HepG2 (cell line): Measurements from ENCODE around the gene WNT9A. TPM values are rescaled to one million over a fixed set of nuclear protein-coding genes. Genes with fewer than 3 reads are reported as not detected.

Experiments used
- DPF2 ChIP-seq: sonication (generic); formaldehyde crosslinking; IDR thresholded peaks from 2 replicates; pipeline ENCODE4 v1.4.0; 2020; ENCODE audit warnings: mild to moderate bottlenecking, low read depth, missing genetic modification reagents, borderline replicate concordance
- HNF1B ChIP-seq: sonication (generic); formaldehyde crosslinking; IDR thresholded peaks from 2 replicates; pipeline ENCODE4 v1.5.1; 2020; ENCODE audit warnings: mild to moderate bottlenecking, moderate library complexity, missing genetic modification reagents
- MYC ChIP-seq: sonication (generic); formaldehyde crosslinking; IDR thresholded peaks from 2 replicates; pipeline ENCODE4 v1.9.0; 2021; ENCODE audit warnings: missing genetic modification reagents, borderline replicate concordance
- SAP130 ChIP-seq: IDR thresholded peaks from 2 replicates; pipeline ENCODE4 v1.6.1; 2016; ENCODE audit warnings: low read depth
- UBTF ChIP-seq: sonication (generic); formaldehyde crosslinking; IDR thresholded peaks from 2 replicates; pipeline ENCODE4 v1.4.0; 2020; ENCODE audit warnings: mild to moderate bottlenecking, missing genetic modification reagents
- ZBTB7B ChIP-seq: sonication (generic); formaldehyde crosslinking; IDR thresholded peaks from 2 replicates; pipeline ENCODE4 v1.4.0; 2020; ENCODE audit warnings: missing genetic modification reagents
- ZFY ChIP-seq: sonication (generic); formaldehyde crosslinking; IDR thresholded peaks from 2 replicates; pipeline ENCODE4 v1.4.0; 2020; ENCODE audit warnings: missing genetic modification reagents
- ZNF44 ChIP-seq: sonication (generic); formaldehyde crosslinking; IDR thresholded peaks from 2 replicates; pipeline ENCODE4 v1.5.1; 2020; ENCODE audit warnings: mild to moderate bottlenecking, missing genetic modification reagents
- ZNF761 ChIP-seq: sonication (generic); formaldehyde crosslinking; conservative IDR thresholded peaks from 2 replicates; pipeline ENCODE4 v1.4.0; 2020; ENCODE audit warnings: mild to moderate bottlenecking, missing genetic modification reagents
- ZNF800 ChIP-seq: sonication (generic); formaldehyde crosslinking; IDR thresholded peaks from 2 replicates; pipeline ENCODE4 v1.4.0; 2020; ENCODE audit warnings: missing genetic modification reagents
- polyA plus RNA-seq, 8 experiments: library from polyadenylated mRNA; depleted of rRNA in 3 of 8; stranded (reverse) in 7 of 8; unstranded in 1 of 8; fragments of >200 nt; fragmentation: Illumina TruSeq in 4 of 8; extraction: Trizol in 4 of 8; gene quantifications; 2 replicates each; pipeline versions ENCODE4 v1.2.1 to v1.2.3, GENCODE V29; 2011 to 2016; ENCODE audit warnings: low read depth in 4 of 8, missing spikeins in 1 of 8, mixed read lengths in 1 of 8; ENCODE audit not compliant: insufficient read depth in 1 of 8
- total RNA-seq, 5 experiments: library from RNA; depleted of rRNA; stranded (reverse); fragments of >200 nt; fragmentation: Illumina TruSeq; extraction: Trizol; gene quantifications; 2 replicates each; pipeline ENCODE4 v1.2.3, GENCODE V29; 2016; ENCODE audit warnings: low read depth in 1 of 5
- TF ChIP-seq, protein P1 (sequence below): sonication (generic); formaldehyde crosslinking; IDR thresholded peaks from 2 replicates; pipeline ENCODE4 v1.5.0; 2020; ENCODE audit warnings: mild to moderate bottlenecking, missing genetic modification reagents
- TF ChIP-seq, protein P2 (sequence below): IDR thresholded peaks from 2 replicates; pipeline ENCODE4 v1.6.1; 2012; ENCODE audit warnings: inconsistent platforms
- TF ChIP-seq, protein P3 (sequence below): sonication (generic); IDR thresholded peaks from 2 replicates; pipeline ENCODE4 v1.6.1; 2016; ENCODE audit warnings: low read depth, borderline replicate concordance
- TF ChIP-seq, protein P4 (sequence below): sonication (generic); formaldehyde crosslinking; conservative IDR thresholded peaks from 2 replicates; pipeline ENCODE4 v1.8.0; 2022; ENCODE audit warnings: mild to moderate bottlenecking, moderate library complexity, missing genetic modification reagents

Gene WNT9A
- total and polyA plus RNA-seq, 2 of the 13 experiments (the other 11 are each of a cell fraction or from before 2014, with no cell fraction given) = 0.04 TPM; not detected in 1

GRCh38 chr1:227895828-227896685 lies 51.7 kb downstream of the WNT9A start (continued):
- TF ChIP-seq, protein P1, sequence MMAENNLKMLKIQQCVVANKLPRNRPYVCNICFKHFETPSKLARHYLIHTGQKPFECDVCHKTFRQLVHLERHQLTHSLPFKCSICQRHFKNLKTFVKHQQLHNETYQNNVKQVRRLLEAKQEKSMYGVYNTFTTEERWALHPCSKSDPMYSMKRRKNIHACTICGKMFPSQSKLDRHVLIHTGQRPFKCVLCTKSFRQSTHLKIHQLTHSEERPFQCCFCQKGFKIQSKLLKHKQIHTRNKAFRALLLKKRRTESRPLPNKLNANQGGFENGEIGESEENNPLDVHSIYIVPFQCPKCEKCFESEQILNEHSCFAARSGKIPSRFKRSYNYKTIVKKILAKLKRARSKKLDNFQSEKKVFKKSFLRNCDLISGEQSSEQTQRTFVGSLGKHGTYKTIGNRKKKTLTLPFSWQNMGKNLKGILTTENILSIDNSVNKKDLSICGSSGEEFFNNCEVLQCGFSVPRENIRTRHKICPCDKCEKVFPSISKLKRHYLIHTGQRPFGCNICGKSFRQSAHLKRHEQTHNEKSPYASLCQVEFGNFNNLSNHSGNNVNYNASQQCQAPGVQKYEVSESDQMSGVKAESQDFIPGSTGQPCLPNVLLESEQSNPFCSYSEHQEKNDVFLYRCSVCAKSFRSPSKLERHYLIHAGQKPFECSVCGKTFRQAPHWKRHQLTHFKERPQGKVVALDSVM (CRISPR knock-in tag) = peak; percentile 44
- peak; percentile 43; the same call in 1 of the 2 replicates for TF ChIP-seq DPF2 (CRISPR knock-in tag)
- TF ChIP-seq HNF1B (CRISPR knock-in tag) = 0 out of 2 replicates have a peak, but pooled peaks have one; percentile 30
- TF ChIP-seq UBTF (CRISPR knock-in tag) = peak; percentile 95
- peak; percentile 20; the same call in 1 of the 2 replicates for TF ChIP-seq SAP130
- TF ChIP-seq MYC (CRISPR knock-in tag) = peak; percentile 49; the same call in 1 of the 2 replicates
- TF ChIP-seq ZBTB7B (CRISPR knock-in tag) = 0 out of 2 replicates have a peak, but pooled peaks have one; percentile 22
- peak; percentile 72 for TF ChIP-seq ZFY
- TF ChIP-seq, protein P2, sequence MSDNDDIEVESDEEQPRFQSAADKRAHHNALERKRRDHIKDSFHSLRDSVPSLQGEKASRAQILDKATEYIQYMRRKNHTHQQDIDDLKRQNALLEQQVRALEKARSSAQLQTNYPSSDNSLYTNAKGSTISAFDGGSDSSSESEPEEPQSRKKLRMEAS = peak; percentile 31; the same call in 1 of the 2 replicates
- TF ChIP-seq ZNF44 = no peak
- TF ChIP-seq, protein P3, sequence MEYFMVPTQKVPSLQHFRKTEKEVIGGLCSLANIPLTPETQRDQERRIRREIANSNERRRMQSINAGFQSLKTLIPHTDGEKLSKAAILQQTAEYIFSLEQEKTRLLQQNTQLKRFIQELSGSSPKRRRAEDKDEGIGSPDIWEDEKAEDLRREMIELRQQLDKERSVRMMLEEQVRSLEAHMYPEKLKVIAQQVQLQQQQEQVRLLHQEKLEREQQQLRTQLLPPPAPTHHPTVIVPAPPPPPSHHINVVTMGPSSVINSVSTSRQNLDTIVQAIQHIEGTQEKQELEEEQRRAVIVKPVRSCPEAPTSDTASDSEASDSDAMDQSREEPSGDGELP = 0 out of 2 replicates have a peak, but pooled peaks have one; percentile 25
- TF ChIP-seq ZNF800 (CRISPR knock-in tag) = no peak
- 0 out of 2 replicates have a peak, but pooled peaks have one; percentile 48 for TF ChIP-seq ZNF761 (CRISPR knock-in tag)
- TF ChIP-seq, protein P4, sequence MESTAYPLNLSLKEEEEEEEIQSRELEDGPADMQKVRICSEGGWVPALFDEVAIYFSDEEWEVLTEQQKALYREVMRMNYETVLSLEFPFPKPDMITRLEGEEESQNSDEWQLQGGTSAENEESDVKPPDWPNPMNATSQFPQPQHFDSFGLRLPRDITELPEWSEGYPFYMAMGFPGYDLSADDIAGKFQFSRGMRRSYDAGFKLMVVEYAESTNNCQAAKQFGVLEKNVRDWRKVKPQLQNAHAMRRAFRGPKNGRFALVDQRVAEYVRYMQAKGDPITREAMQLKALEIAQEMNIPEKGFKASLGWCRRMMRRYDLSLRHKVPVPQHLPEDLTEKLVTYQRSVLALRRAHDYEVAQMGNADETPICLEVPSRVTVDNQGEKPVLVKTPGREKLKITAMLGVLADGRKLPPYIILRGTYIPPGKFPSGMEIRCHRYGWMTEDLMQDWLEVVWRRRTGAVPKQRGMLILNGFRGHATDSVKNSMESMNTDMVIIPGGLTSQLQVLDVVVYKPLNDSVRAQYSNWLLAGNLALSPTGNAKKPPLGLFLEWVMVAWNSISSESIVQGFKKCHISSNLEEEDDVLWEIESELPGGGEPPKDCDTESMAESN (CRISPR knock-in tag) = peak; percentile 69; the same call in 1 of the 2 replicates
